IMR-90 (cell line): ENCODE results near the gene FOSB. TPM values are rescaled to one million over a fixed set of nuclear protein-coding genes. Genes with fewer than 3 reads are reported as not detected.

ENCODE experiments used
- ATAC-seq: fragments of 200-7000 bp; cut with Tn5 transposase; 2 replicates; pipeline ENCODE4 v1.9.1; 2020; ENCODE audit warnings: low read depth, mild to moderate bottlenecking, moderate library complexity
- BruUV-seq: library from RNA; stranded (reverse); fragments of 400-500 nt; replicated peaks from 2 replicates; lab custom pipeline; 2021; lab: Mats Ljungman, UMichigan
- CTCF ChIA-PET: fragments of 300-600 bp; formaldehyde crosslinking; extraction: SDS; loops from one replicate; lab custom pipeline; 2021; ENCODE audit warnings: antibody characterized with exemption; lab: Yijun Ruan, JAX
- POLR2A ChIA-PET: fragments of 300-600 bp; sonication (Branson Sonifier 250); formaldehyde crosslinking; loops from one replicate; lab custom pipeline; 2022; ENCODE audit warnings: antibody characterized with exemption; ENCODE audit not compliant: unreplicated experiment; lab: Charles Lee
- DNase-seq: peaks from one replicate; pipeline ENCODE4 v3.0.0; 2013
- H2AFZ ChIP-seq: replicated peaks from 2 replicates; pipeline ENCODE3; 2013; ENCODE audit warnings: low read length, mild to moderate bottlenecking; ENCODE audit not compliant: poor library complexity
- H2AK5ac ChIP-seq: 2 replicates; pipeline ENCODE4 v1.6.1; 2013; ENCODE audit warnings: low read depth, low read length, inconsistent platforms
- H2AK9ac ChIP-seq: replicated peaks from 2 replicates; pipeline ENCODE3; 2013; ENCODE audit warnings: mild to moderate bottlenecking, low read depth, low read length, moderate library complexity; ENCODE audit not compliant: poor library complexity
- H2BK120ac ChIP-seq: 2 replicates; pipeline ENCODE4 v1.6.1; 2013; ENCODE audit warnings: low read depth, low read length, inconsistent platforms
- H2BK15ac ChIP-seq: 3 replicates; pipeline ENCODE4 v1.6.1; 2013; ENCODE audit warnings: low read depth, low read length, inconsistent platforms
- H2BK20ac ChIP-seq: 2 replicates; pipeline ENCODE4 v1.6.1; 2013; ENCODE audit warnings: low read depth, mild to moderate bottlenecking, inconsistent platforms, low read length, moderate library complexity
- H2BK5ac ChIP-seq: 2 replicates; pipeline ENCODE4 v1.6.1; 2013; ENCODE audit warnings: mild to moderate bottlenecking, low read depth, low read length, inconsistent platforms; ENCODE audit not compliant: poor library complexity, severe bottlenecking
- H3K14ac ChIP-seq: replicated peaks from 2 replicates; pipeline ENCODE4 v1.6.1; 2013; ENCODE audit warnings: low read depth, low read length, inconsistent platforms
- H3K18ac ChIP-seq: 2 replicates; pipeline ENCODE4 v1.6.1; 2013; ENCODE audit warnings: low read depth, low read length, control low read depth
- H3K23ac ChIP-seq: 2 replicates; pipeline ENCODE4 v1.6.1; 2013; ENCODE audit warnings: low read depth, low read length, inconsistent platforms
- H3K27ac ChIP-seq: 2 replicates; pipeline ENCODE4 v1.5.1; 2013; ENCODE audit warnings: mild to moderate bottlenecking, control low read depth, low read length; ENCODE audit not compliant: insufficient read depth
- H3K27me3 ChIP-seq: 2 replicates; pipeline ENCODE4 v1.6.1; 2013; ENCODE audit warnings: low read length; ENCODE audit not compliant: control insufficient read depth, insufficient read depth
- H3K36me3 ChIP-seq: 2 replicates; pipeline ENCODE4 v1.6.1; 2013; ENCODE audit warnings: low read length, mixed read lengths; ENCODE audit not compliant: control insufficient read depth, insufficient read depth
- H3K4ac ChIP-seq: 2 replicates; pipeline ENCODE4 v1.6.1; 2013; ENCODE audit warnings: low read depth, low read length, inconsistent platforms
- H3K4me1 ChIP-seq: 2 replicates; pipeline ENCODE4 v1.6.1; 2013; ENCODE audit warnings: low read length, mixed read lengths; ENCODE audit not compliant: control insufficient read depth, insufficient read depth
- H3K4me2 ChIP-seq: 2 replicates; pipeline ENCODE4 v1.6.1; 2013; ENCODE audit warnings: low read depth, mild to moderate bottlenecking, control low read depth, low read length, moderate library complexity
- H3K4me3 ChIP-seq: 2 replicates; pipeline ENCODE4 v1.5.1; 2013; ENCODE audit warnings: low read depth, mild to moderate bottlenecking, control low read depth, low read length, moderate library complexity; ENCODE audit not compliant: insufficient read depth
- H3K56ac ChIP-seq: 2 replicates; pipeline ENCODE4 v1.6.1; 2013; ENCODE audit warnings: low read length, inconsistent platforms; ENCODE audit not compliant: insufficient read depth; ENCODE audit errors: extremely low read depth
- H3K79me1 ChIP-seq, 2 experiments: 2 replicates each; pipeline ENCODE4 v1.6.1; 2013; ENCODE audit warnings: low read length in 2 of 2, inconsistent platforms in 1 of 2, low read depth in 1 of 2
- H3K9ac ChIP-seq: 2 replicates; pipeline ENCODE4 v1.6.1; 2013; ENCODE audit warnings: low read depth, low read length, control low read depth
- H3K9me1 ChIP-seq: 2 replicates; pipeline ENCODE4 v1.6.1; 2013; ENCODE audit warnings: low read length, inconsistent platforms; ENCODE audit not compliant: insufficient read depth
- H3K9me3 ChIP-seq: 2 replicates; pipeline ENCODE4 v1.6.1; 2013; ENCODE audit warnings: low read length; ENCODE audit not compliant: control insufficient read depth, insufficient read depth
- H4K20me1 ChIP-seq: 2 replicates; pipeline ENCODE4 v1.6.1; 2013; ENCODE audit warnings: low read length, inconsistent platforms; ENCODE audit not compliant: insufficient read depth
- H4K5ac ChIP-seq: 2 replicates; pipeline ENCODE4 v1.6.1; 2013; ENCODE audit warnings: mild to moderate bottlenecking, low read depth, low read length, control low read depth
- H4K8ac ChIP-seq, 2 experiments: 2 replicates each; pipeline ENCODE4 v1.6.1; 2013; ENCODE audit warnings: low read depth in 2 of 2, low read length in 2 of 2, control low read depth in 1 of 2, inconsistent platforms in 1 of 2
- H4K91ac ChIP-seq: 2 replicates; pipeline ENCODE4 v1.6.1; 2013; ENCODE audit warnings: low read depth, low read length, inconsistent platforms; ENCODE audit not compliant: insufficient read depth
- ELK1 ChIP-seq: fragments of 150-350 bp; IDR thresholded peaks from 2 replicates; pipeline ENCODE4 v1.6.1; 2016; ENCODE audit warnings: low read depth, mild to moderate bottlenecking, low read length, moderate library complexity, borderline replicate concordance
- MAZ ChIP-seq: IDR thresholded peaks from 2 replicates; pipeline ENCODE4 v1.6.1; 2012; ENCODE audit warnings: low read depth, mild to moderate bottlenecking, low read length, improper control_type of control experiment, moderate library complexity, borderline replicate concordance
- POLR2A ChIP-seq: IDR thresholded peaks from 2 replicates; pipeline ENCODE4 v1.6.1; 2012; ENCODE audit warnings: mild to moderate bottlenecking, low read depth, low read length
- RCOR1 ChIP-seq: IDR thresholded peaks from 2 replicates; pipeline ENCODE4 v1.6.1; 2012; ENCODE audit warnings: mild to moderate bottlenecking, low read length, improper control_type of control experiment; ENCODE audit not compliant: insufficient replicate concordance
- RFX5 ChIP-seq: IDR thresholded peaks from 2 replicates; pipeline ENCODE4 v1.8.0; 2012; ENCODE audit warnings: low read depth, mild to moderate bottlenecking, low read length, moderate library complexity
- WGBS, 2 experiments: methylation state at CpG; one replicate each; pipeline versions ENCODE4 v1.1.5 to v1.1.7; 2013; ENCODE audit warnings: missing lambda C conversion rate in 2 of 2; ENCODE audit not compliant: insufficient read length in 1 of 2; ENCODE audit errors: extremely low coverage in 2 of 2; 5-methylcytosine and 5-hydroxymethylcytosine counted together
- dilution Hi-C: fragments of 300-500 bp; cut with HindIII; formaldehyde crosslinking; loops from one replicate; pipeline ENCODE4 v1.14.3; 2018; ENCODE audit warnings: low sequenced_read_pairs; ENCODE audit not compliant: unreplicated experiment
- in situ Hi-C: fragments of 300-500 bp; cut with MboI; formaldehyde crosslinking; loops from 3 replicates; pipeline ENCODE4 v1.14.3; 2019; ENCODE audit warnings: low sequenced_read_pairs, inconsistent platforms, mixed read lengths
- intact Hi-C: fragments of 100-400 bp; cut with micrococcal nuclease; formaldehyde crosslinking; loops from 2 replicates; pipeline ENCODE4 v1.10.0; 2022
- polyA plus RNA-seq, 3 experiments: library from polyadenylated mRNA; depleted of rRNA; stranded (reverse); fragments of >200 nt; gene quantifications; 2 replicates each; pipeline ENCODE4 v1.2.3, GENCODE V29; 2012; ENCODE audit warnings: low replicate concordance in 1 of 3
- total RNA-seq: library from RNA; depleted of rRNA; stranded (reverse); fragments of >200 nt; gene quantifications from 2 replicates; pipeline ENCODE4 v1.2.3, GENCODE V29; 2012

The FOSB gene
- total and polyA plus RNA-seq, 2 of the 4 experiments (the other 2 are of a cell fraction): 11.1 to 15.6 TPM

GRCh38 chr19:45508861-45509691, 41.3 kb downstream of the FOSB start:
- Histone ChIP-seq H2AK9ac (peak overlapping the region; percentile 100), H3K9ac (peak overlapping the region; percentile 100), H2BK20ac (peak overlapping the region; percentile 53; the same call in 1 of the 2 replicates), H3K9me1 (peaks cover 17% of the 10 kb centered on the region), H2BK5ac (peak overlapping the region; percentile 93), H2AK5ac (peak overlapping the region; percentile 98), H2AFZ (peak overlapping the region; percentile 78), H3K4me1 (peaks cover 11% of the 10 kb centered on the region), H3K4me3 (peak overlapping the region; percentile 92), H4K5ac (peak overlapping the region; percentile 87), H3K36me3 (peaks cover 6% of the 10 kb centered on the region), H3K23ac (peak overlapping the region; percentile 98), H3K4me2 (peak overlapping the region; percentile 92), H3K27me3 (no peaks in the 10 kb centered on the region), H3K14ac (peak overlapping the region; percentile 100), H4K8ac (peak overlapping the region; percentile 99), H3K18ac (peak overlapping the region; percentile 67), H3K4ac (peak overlapping the region; percentile 96), H4K20me1 (peaks cover 50% of the 10 kb centered on the region), H3K56ac (peak overlapping the region; percentile 99), H2BK120ac (peak overlapping the region; percentile 89), H3K9me3 (no peaks in the 10 kb centered on the region), H3K27ac (peak overlapping the region; percentile 95), H3K79me1 (peaks cover 0 to 59% of the 10 kb centered on the region in 2 experiments; a peak in 2 of 4 replicates), H2BK15ac (peak overlapping the region; percentile 93; the same call in 1 of the 3 replicates), H4K91ac (peak overlapping the region; percentile 98)
- DNase-seq (peak; percentile 66), ATAC-seq (peak; percentile 48)
- POLR2A ChIA-PET: no interaction called here
- dilution Hi-C loops: no loop called here
- no CpG with 5 or more reads among the region's 28 CpGs for WGBS, 2 experiments
- TF ChIP-seq POLR2A: peak; percentile 51; the same call in 1 of the 2 replicates
- no peak for TF ChIP-seq RFX5
- no peak for TF ChIP-seq ELK1
- peak; percentile 61; the same call in 1 of the 2 replicates for TF ChIP-seq MAZ
- TF ChIP-seq RCOR1: no peak
- intact Hi-C loops: loop anchor here (5.0 kb wide), 2 partner anchors 133 to 183 kb away; partner anchors contain the start of genes QPCTL and SNRPD2
- BruUV-seq: no TSS peak
- in situ Hi-C loops: no loop called here
- CTCF ChIA-PET: no interaction called here
